Endodermal cell (in vitro differentiated cells): ENCODE measurements around the gene ATP8B4. TPM values are rescaled to one million over a fixed set of nuclear protein-coding genes. Genes with fewer than 3 reads are reported as not detected.

ENCODE experiments used
- DNase-seq: peaks from one replicate; pipeline ENCODE4 v3.0.0-alpha.2; 2017
- H3K27ac ChIP-seq: 2 replicates; pipeline ENCODE4 v1.5.1; 2013; ENCODE audit warnings: mild to moderate bottlenecking, low read depth, low read length, moderate library complexity
- H3K27me3 ChIP-seq: 2 replicates; pipeline ENCODE4 v1.6.1; 2013; ENCODE audit warnings: mild to moderate bottlenecking, low read length, moderate library complexity; ENCODE audit not compliant: insufficient read depth, control insufficient read depth, poor library complexity, severe bottlenecking
- H3K36me3 ChIP-seq: 2 replicates; pipeline ENCODE4 v1.7.0; 2013; ENCODE audit warnings: mild to moderate bottlenecking, low read length, moderate library complexity; ENCODE audit not compliant: control insufficient read depth, insufficient read depth
- H3K4me1 ChIP-seq: one replicate; pipeline ENCODE4 v1.7.0; 2013; ENCODE audit warnings: low read length; ENCODE audit not compliant: control insufficient read depth, insufficient read depth
- H3K4me3 ChIP-seq: 2 replicates; pipeline ENCODE4 v1.5.1; 2013; ENCODE audit warnings: mild to moderate bottlenecking, low read length, moderate library complexity
- H3K9ac ChIP-seq: 2 replicates; pipeline ENCODE4 v1.6.1; 2013; ENCODE audit warnings: mild to moderate bottlenecking, low read length, moderate library complexity; ENCODE audit not compliant: poor library complexity, severe bottlenecking; ENCODE audit errors: extremely low read depth
- H3K9me3 ChIP-seq: 2 replicates; pipeline ENCODE4 v1.6.1; 2013; ENCODE audit warnings: mild to moderate bottlenecking, low read length, moderate library complexity; ENCODE audit not compliant: control insufficient read depth
- H3K27ac Mint-ChIP-seq: 2 replicates; pipeline ENCODE4 v1.8.0; 2020; ENCODE audit warnings: mixed read lengths
- H3K27me3 Mint-ChIP-seq: 2 replicates; pipeline ENCODE4 v1.8.0; 2021; ENCODE audit warnings: mild to moderate bottlenecking, mixed read lengths; ENCODE audit not compliant: insufficient read depth
- H3K36me3 Mint-ChIP-seq: 2 replicates; pipeline ENCODE4 v1.8.0; 2020; ENCODE audit warnings: low read depth, mixed read lengths
- H3K4me1 Mint-ChIP-seq: 2 replicates; pipeline ENCODE4 v1.8.0; 2020; ENCODE audit warnings: mixed read lengths
- H3K4me3 Mint-ChIP-seq: 2 replicates; pipeline ENCODE4 v1.8.0; 2020; ENCODE audit warnings: mild to moderate bottlenecking, moderate library complexity, mixed read lengths
- H3K9me3 Mint-ChIP-seq: 2 replicates; pipeline ENCODE4 v1.8.0; 2020; ENCODE audit warnings: mild to moderate bottlenecking, mixed read lengths
- WGBS, 2 experiments: methylation state at CpG; one replicate each; pipeline versions ENCODE4 v1.1.5 to v1.1.7; 2013; ENCODE audit warnings: missing lambda C conversion rate in 2 of 2, mixed read lengths in 1 of 2; ENCODE audit not compliant: insufficient coverage in 1 of 2, insufficient read length in 1 of 2; 5-methylcytosine and 5-hydroxymethylcytosine counted together
- total RNA-seq, 2 donors: library from RNA; stranded (reverse); fragmentation: NEBNext Ultra II Directional in 1 of 2; extraction: Animal tissue kit (Norgen Biotek cat#: 25700) in 1 of 2; gene quantifications; 2 replicates in 1 of 2; 3 replicates in 1 of 2; pipeline ENCODE4 v1.2.1, GENCODE V29; 2021
- TF ChIP-seq, protein P1 (sequence below): fragments of 200-600 bp; sonication (generic); conservative IDR thresholded peaks from 2 replicates; pipeline ENCODE4 v1.5.0; 2021; ENCODE audit warnings: antibody characterized with exemption, mild to moderate bottlenecking

Gene ATP8B4
- total RNA-seq, 2 donors from 2014 or later: 0.64 to 0.95 TPM

DNA sequence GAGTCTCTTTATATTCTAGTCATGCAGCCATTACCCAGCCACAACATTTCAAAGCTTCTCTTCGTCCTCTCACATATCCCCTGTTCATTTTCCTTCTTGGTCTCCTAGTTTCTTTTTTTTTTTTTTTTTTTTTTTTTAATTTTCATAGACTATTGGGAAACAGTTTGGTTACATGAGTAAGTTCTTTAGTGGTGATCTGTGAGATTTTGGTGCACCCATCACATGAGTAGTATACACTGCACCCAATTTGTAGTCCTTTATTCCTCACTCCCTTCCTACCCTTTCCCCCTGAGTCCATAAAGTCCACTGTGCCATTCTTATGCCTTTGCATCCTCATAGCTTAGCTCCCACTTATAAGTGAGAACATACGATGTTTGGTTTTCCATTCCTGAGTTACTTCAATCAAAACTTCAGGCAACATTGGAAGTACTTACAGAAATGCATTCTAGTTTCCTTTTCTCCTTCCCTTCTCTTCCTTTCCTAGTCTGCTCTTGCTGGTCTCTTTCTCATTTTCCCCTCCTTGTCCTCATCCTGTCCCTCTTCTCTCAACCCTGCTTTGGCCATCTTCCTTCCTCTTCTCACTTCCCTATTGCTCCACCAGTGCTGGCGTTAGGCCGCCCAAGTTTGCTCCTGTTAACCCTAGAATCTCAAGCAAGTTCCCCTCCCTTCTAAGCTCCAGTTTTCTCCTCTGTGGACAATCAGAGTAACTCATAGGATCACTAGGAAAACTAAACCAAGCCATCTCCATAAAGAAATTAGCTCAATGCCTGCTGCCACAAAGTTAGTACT is 4.8 kb downstream of the ATP8B4 start:
- H3K27me3 Mint-ChIP-seq: no peaks in the 10 kb centered on the region
- no peak overlapping the region for H3K27ac Mint-ChIP-seq
- TF ChIP-seq, protein P1, sequence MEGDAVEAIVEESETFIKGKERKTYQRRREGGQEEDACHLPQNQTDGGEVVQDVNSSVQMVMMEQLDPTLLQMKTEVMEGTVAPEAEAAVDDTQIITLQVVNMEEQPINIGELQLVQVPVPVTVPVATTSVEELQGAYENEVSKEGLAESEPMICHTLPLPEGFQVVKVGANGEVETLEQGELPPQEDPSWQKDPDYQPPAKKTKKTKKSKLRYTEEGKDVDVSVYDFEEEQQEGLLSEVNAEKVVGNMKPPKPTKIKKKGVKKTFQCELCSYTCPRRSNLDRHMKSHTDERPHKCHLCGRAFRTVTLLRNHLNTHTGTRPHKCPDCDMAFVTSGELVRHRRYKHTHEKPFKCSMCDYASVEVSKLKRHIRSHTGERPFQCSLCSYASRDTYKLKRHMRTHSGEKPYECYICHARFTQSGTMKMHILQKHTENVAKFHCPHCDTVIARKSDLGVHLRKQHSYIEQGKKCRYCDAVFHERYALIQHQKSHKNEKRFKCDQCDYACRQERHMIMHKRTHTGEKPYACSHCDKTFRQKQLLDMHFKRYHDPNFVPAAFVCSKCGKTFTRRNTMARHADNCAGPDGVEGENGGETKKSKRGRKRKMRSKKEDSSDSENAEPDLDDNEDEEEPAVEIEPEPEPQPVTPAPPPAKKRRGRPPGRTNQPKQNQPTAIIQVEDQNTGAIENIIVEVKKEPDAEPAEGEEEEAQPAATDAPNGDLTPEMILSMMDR: no peak
- H3K9ac ChIP-seq: no peak overlapping the region
- peaks cover 3% of the 10 kb centered on the region for H3K9me3 Mint-ChIP-seq
- H3K36me3 ChIP-seq: no peaks in the 10 kb centered on the region
- WGBS, 2 experiments: 85 to 89% methylated on average over 3 to 4 of the region's 4 CpGs
- H3K27me3 ChIP-seq: no peaks in the 10 kb centered on the region
- H3K27ac ChIP-seq: no peak overlapping the region
- H3K36me3 Mint-ChIP-seq: no peaks in the 10 kb centered on the region
- peaks cover 9% of the 10 kb centered on the region for H3K4me1 Mint-ChIP-seq
- H3K4me3 ChIP-seq: no peak overlapping the region
- H3K4me3 Mint-ChIP-seq: no peak overlapping the region
- no peaks in the 10 kb centered on the region for H3K4me1 ChIP-seq
- H3K9me3 ChIP-seq: no peaks in the 10 kb centered on the region
- DNase-seq: no peak

DNA sequence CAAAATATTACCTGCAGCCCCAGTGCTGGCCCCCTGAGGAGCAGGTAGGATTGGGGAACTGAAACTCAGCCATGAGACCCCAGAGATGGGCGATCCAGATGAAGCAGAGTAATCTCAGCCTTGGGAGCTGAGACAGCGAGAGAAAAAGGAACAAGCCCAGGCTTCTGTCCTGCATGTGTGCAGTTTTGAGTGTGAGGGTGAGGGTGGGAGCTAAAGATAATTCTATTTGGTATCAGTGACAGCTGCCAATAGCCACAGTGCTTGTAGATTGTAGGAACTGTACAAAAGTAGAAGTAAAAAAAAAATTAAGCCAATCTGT is 5.9 kb downstream of the ATP8B4 start:
- H3K27me3 ChIP-seq: no peaks in the 10 kb centered on the region
- Mint-ChIP-seq H3K27me3 (no peaks in the 10 kb centered on the region), H3K4me3 (no peak overlapping the region), H3K27ac (no peak overlapping the region), H3K9me3 (peaks cover 3% of the 10 kb centered on the region), H3K36me3 (no peaks in the 10 kb centered on the region), H3K4me1 (no peaks in the 10 kb centered on the region)
- TF ChIP-seq, protein P1: no peak
- H3K9ac ChIP-seq: no peak overlapping the region
- whole genome bisulfite sequencing, 2 experiments: 95% methylated on average over 2 of the region's 2 CpGs
- no peak for DNase-seq
- H3K4me3 ChIP-seq: no peak overlapping the region
- no peaks in the 10 kb centered on the region for H3K9me3 ChIP-seq
- no peak overlapping the region for H3K27ac ChIP-seq
- H3K4me1 ChIP-seq: no peaks in the 10 kb centered on the region
- H3K36me3 ChIP-seq: no peaks in the 10 kb centered on the region

DNA sequence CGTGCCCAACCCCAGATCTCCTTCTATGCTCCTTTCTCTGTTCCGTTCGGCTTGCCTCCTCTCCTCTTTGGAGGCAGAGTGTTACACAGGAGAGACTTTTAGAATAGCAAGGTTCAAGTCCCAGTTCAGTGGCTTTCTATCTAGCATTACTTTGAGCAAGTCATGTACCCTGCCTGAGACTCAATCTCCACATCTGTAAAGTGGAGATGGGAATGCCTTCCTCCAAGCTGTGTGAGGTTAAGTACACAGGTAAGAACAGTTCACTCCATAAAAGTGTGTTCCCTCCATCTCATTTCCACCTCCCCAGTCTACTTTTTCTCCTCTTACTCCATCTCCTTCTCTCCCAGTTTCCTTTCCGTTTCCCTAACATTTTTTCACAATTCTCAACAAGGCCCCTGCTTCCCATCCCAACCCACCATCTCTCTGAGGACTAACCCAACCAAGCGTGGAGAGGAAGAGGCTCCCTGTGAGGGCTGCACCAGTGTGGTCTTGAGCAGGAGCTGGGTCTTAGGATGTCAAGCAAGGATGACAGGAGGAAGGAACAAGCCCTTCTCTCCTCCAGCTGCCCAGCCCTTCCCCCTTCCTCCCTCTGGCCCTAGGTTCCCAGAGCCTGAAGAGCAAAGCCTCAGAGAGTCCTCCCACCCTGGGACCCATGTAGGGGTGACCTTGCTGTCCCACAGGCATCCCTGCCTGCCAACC is 6.4 kb downstream of the ATP8B4 start:
- Mint-ChIP-seq H3K9me3 (peaks cover under 1% of the 10 kb centered on the region), H3K36me3 (no peaks in the 10 kb centered on the region), H3K4me3 (no peak overlapping the region), H3K27ac (no peak overlapping the region), H3K4me1 (no peaks in the 10 kb centered on the region), H3K27me3 (no peaks in the 10 kb centered on the region)
- Histone ChIP-seq H3K9ac (no peak overlapping the region), H3K4me3 (no peak overlapping the region), H3K27ac (no peak overlapping the region), H3K4me1 (no peaks in the 10 kb centered on the region), H3K36me3 (no peaks in the 10 kb centered on the region), H3K9me3 (no peaks in the 10 kb centered on the region), H3K27me3 (no peaks in the 10 kb centered on the region)
- TF ChIP-seq, protein P1: no peak
- DNase-seq: no peak
- WGBS, 2 experiments: 93 to 97% methylated on average over 4 to 5 of the region's 5 CpGs
